ENCODE results near the gene IFT81. TPM values are rescaled to one million over a fixed set of nuclear protein-coding genes. Genes with fewer than 3 reads are reported as not detected.

IFT81 gene
- total RNA-seq, 4 donors from 2014 or later, result 6.9 to 40.6 (median 20.7) TPM

GRCh38 chr12:110186059-110186458, 61.9 kb downstream of the IFT81 start:
- Histone ChIP-seq H3K27me3 (no peaks in the 10 kb centered on the region), H3K4me1 (no peaks in the 10 kb centered on the region), H3K4me3 (no peak overlapping the region), H3K36me3 (no peaks in the 10 kb centered on the region), H3K9me3 (peaks cover 0 to 8% of the 10 kb centered on the region in 2 donors), H3K27ac (no peak overlapping the region)
- TF ChIP-seq CTCF (IDR thresholded peaks at IDR 0.05) (no peak), POLR2A (IDR thresholded peaks at IDR 0.05) (no peak)
- intact Hi-C loops (cut with DNase I; ENCODE audit: low total_unique reads), result no loop called here
- no peak for DNase-seq

GRCh38 chr12:110193196-110193595, 69.0 kb downstream of the IFT81 start:
- Histone ChIP-seq H3K27ac (no peak overlapping the region), H3K27me3 (no peaks in the 10 kb centered on the region), H3K4me1 (no peaks in the 10 kb centered on the region), H3K4me3 (no peak overlapping the region), H3K9me3 (no peaks in the 10 kb centered on the region), H3K36me3 (no peaks in the 10 kb centered on the region)
- intact Hi-C loops (cut with DNase I; ENCODE audit: low total_unique reads), result no loop called here
- DNase-seq, result no peak
- TF ChIP-seq POLR2A (IDR thresholded peaks at IDR 0.05) (no peak), CTCF (IDR thresholded peaks at IDR 0.05) (no peak)

- TF ChIP-seq POLR2A (IDR thresholded peaks at IDR 0.05), result no peak
- TF ChIP-seq CTCF (IDR thresholded peaks at IDR 0.05), result no peak
- DNase-seq, result no peak
- H3K4me3 ChIP-seq, result no peak overlapping the region
- H3K27ac ChIP-seq, result no peak overlapping the region
- intact Hi-C loops (cut with DNase I; ENCODE audit: low total_unique reads), result no loop called here
- H3K36me3 ChIP-seq, result no peaks in the 10 kb centered on the region
- H3K9me3 ChIP-seq, result no peaks in the 10 kb centered on the region
- no peaks in the 10 kb centered on the region for H3K4me1 ChIP-seq
- H3K27me3 ChIP-seq, result no peaks in the 10 kb centered on the region
These were observed 72.8 kb downstream of the IFT81 start for GRCh38 chr12:110197003-110197402.

- TF ChIP-seq CTCF (IDR thresholded peaks at IDR 0.05) (no peak), POLR2A (IDR thresholded peaks at IDR 0.05) (no peak)
- Histone ChIP-seq H3K27ac (no peak overlapping the region), H3K4me1 (no peaks in the 10 kb centered on the region), H3K36me3 (no peaks in the 10 kb centered on the region), H3K9me3 (no peaks in the 10 kb centered on the region), H3K4me3 (no peak overlapping the region), H3K27me3 (no peaks in the 10 kb centered on the region)
- no peak for DNase-seq
- intact Hi-C loops (cut with DNase I; ENCODE audit: low total_unique reads), result no loop called here
These were observed 74.2 kb downstream of the IFT81 start for GRCh38 chr12:110198386-110198785.

- intact Hi-C loops (cut with DNase I; ENCODE audit: low total_unique reads), result no loop called here
- no peaks in the 10 kb centered on the region for H3K36me3 ChIP-seq
- TF ChIP-seq POLR2A (IDR thresholded peaks at IDR 0.05), result no peak
- TF ChIP-seq CTCF (IDR thresholded peaks at IDR 0.05), result no peak
- no peaks in the 10 kb centered on the region for H3K4me1 ChIP-seq
- DNase-seq, result no peak
- no peak overlapping the region for H3K27ac ChIP-seq
- H3K27me3 ChIP-seq, result no peaks in the 10 kb centered on the region
- H3K9me3 ChIP-seq, result no peaks in the 10 kb centered on the region
- H3K4me3 ChIP-seq, result no peak overlapping the region
These were observed 75.4 kb downstream of the IFT81 start for GRCh38 chr12:110199339-110200123.

Measured in uterus (tissue), 4 donors.